Loucy (cell line): ENCODE data around the gene SLC4A4.

ENCODE experiments used
- CTCF ChIP-seq: fragments of 200-600 bp; sonication (generic); conservative IDR thresholded peaks from 2 replicates; pipeline ENCODE4 v1.5.1; 2014; ENCODE audit warnings: mild to moderate bottlenecking, antibody characterized with exemption, low read length
- EZH2phosphoT487 ChIP-seq: fragments of 200-600 bp; IDR thresholded peaks from 2 replicates; pipeline ENCODE4 v1.6.1; 2018; ENCODE audit warnings: antibody characterized with exemption, mild to moderate bottlenecking, moderate library complexity, borderline replicate concordance

- TF ChIP-seq CTCF, result no peak
- TF ChIP-seq EZH2phosphoT487, result no peak
Observed at GRCh38 chr4:71570492-71570891, 231.7 kb downstream of the SLC4A4 start.
